Smooth muscle cell (in vitro differentiated cells): Measurements from ENCODE around the gene NFKBIL1. TPM values are rescaled to one million over a fixed set of nuclear protein-coding genes. Genes with fewer than 3 reads are reported as not detected.
"Not testable (repeated sequence)": the region's sequence is repeated elsewhere in the genome, so short reads cannot be mapped to it uniquely, and the experiment has no call there.

Experiments
- DNase-seq: peaks from one replicate; lab custom pipeline; 2025; ENCODE audit not compliant: unreplicated experiment; lab: John Stamatoyannopoulos, UW
- H2AFZ ChIP-seq: fragments of 200-600 bp; sonication (generic); 2 replicates; pipeline ENCODE4 v1.6.0; 2016; ENCODE audit warnings: antibody characterized with exemption, low read depth, mild to moderate bottlenecking
- H3F3A ChIP-seq: fragments of 200-600 bp; sonication (generic); 2 replicates; pipeline ENCODE4 v1.6.0; 2017; ENCODE audit warnings: antibody characterized with exemption, low read depth
- H3K27ac ChIP-seq: fragments of 200-600 bp; sonication (generic); 2 replicates; pipeline ENCODE4 v1.5.1; 2016; ENCODE audit warnings: low read depth, mild to moderate bottlenecking
- H3K27me3 ChIP-seq: fragments of 200-600 bp; sonication (generic); 2 replicates; pipeline ENCODE4 v1.6.1; 2016; ENCODE audit warnings: low read depth, mild to moderate bottlenecking
- H3K36me3 ChIP-seq: fragments of 200-600 bp; sonication (generic); 2 replicates; pipeline ENCODE4 v1.5.1; 2016; ENCODE audit warnings: low read depth
- H3K4me1 ChIP-seq: fragments of 200-600 bp; sonication (generic); 2 replicates; pipeline ENCODE4 v1.5.1; 2016; ENCODE audit warnings: low read depth
- H3K4me2 ChIP-seq: fragments of 200-600 bp; sonication (generic); 2 replicates; pipeline ENCODE4 v1.6.0; 2016; ENCODE audit warnings: mild to moderate bottlenecking
- H3K4me3 ChIP-seq: fragments of 200-600 bp; sonication (generic); 2 replicates; pipeline ENCODE4 v1.5.1; 2016; ENCODE audit warnings: mild to moderate bottlenecking
- H3K79me2 ChIP-seq: fragments of 200-600 bp; sonication (generic); 2 replicates; pipeline ENCODE4 v1.6.0; 2016; ENCODE audit warnings: low read depth, mild to moderate bottlenecking
- H3K9ac ChIP-seq: fragments of 200-600 bp; sonication (generic); 2 replicates; pipeline ENCODE4 v1.6.0; 2016; ENCODE audit warnings: low read depth
- H3K9me3 ChIP-seq: fragments of 200-600 bp; sonication (generic); replicated peaks from 2 replicates; pipeline ENCODE4 v1.5.1; 2016; ENCODE audit warnings: low read depth
- H4K20me1 ChIP-seq: fragments of 200-600 bp; sonication (generic); 2 replicates; pipeline ENCODE4 v1.6.0; 2016; ENCODE audit warnings: low read depth
- CTCF ChIP-seq: fragments of 200-600 bp; sonication (generic); IDR thresholded peaks from 2 replicates; pipeline ENCODE4 v1.5.1; 2017; ENCODE audit warnings: borderline replicate concordance, mild to moderate bottlenecking, antibody characterized with exemption; ENCODE audit not compliant: insufficient read depth, poor library complexity, severe bottlenecking
- WGBS: methylation state at CpG from one replicate; pipeline ENCODE4 v1.1.7; 2016; ENCODE audit warnings: low lambda C conversion rate; 5-methylcytosine and 5-hydroxymethylcytosine counted together
- polyA plus RNA-seq: library from polyadenylated mRNA; unstranded; fragments of >200 nt; fragmentation: Nextera tagmentation; extraction: Ambion mirVana; gene quantifications from 2 replicates; pipeline ENCODE4 v1.2.1, GENCODE V29; 2016
- total RNA-seq: library from RNA; depleted of rRNA; stranded (reverse); fragments of >200 nt; gene quantifications from 2 replicates; pipeline ENCODE4 v1.2.3, GENCODE V29; 2014

The NFKBIL1 gene
- total and polyA plus RNA-seq, 2 experiments from 2014 or later = 8.1 to 23.5 TPM

GRCh38 chr6:31586599-31587281, 39.3 kb downstream of the NFKBIL1 start:
- 71% methylated on average over 9 of the region's 9 CpGs for WGBS
- Histone ChIP-seq H4K20me1 (no peaks in the 10 kb centered on the region), H3K36me3 (no peaks in the 10 kb centered on the region), H3K79me2 (no peaks in the 10 kb centered on the region), H3K4me3 (no peak overlapping the region), H3K27ac (no peak overlapping the region), H3K9me3 (no peaks in the 10 kb centered on the region), H2AFZ (no peak overlapping the region), H3K4me2 (no peak overlapping the region), H3K9ac (no peak overlapping the region), H3K4me1 (no peaks in the 10 kb centered on the region), H3K27me3 (no peaks in the 10 kb centered on the region), H3F3A (no peaks in the 10 kb centered on the region)
- no peak for DNase-seq
- TF ChIP-seq CTCF = no peak

GRCh38 chr6:31587791-31588777, 40.7 kb downstream of the NFKBIL1 start:
- Histone ChIP-seq H2AFZ (no peak overlapping the region), H3K4me3 (no peak overlapping the region), H3K79me2 (no peaks in the 10 kb centered on the region), H3K9ac (no peak overlapping the region), H3K4me1 (no peaks in the 10 kb centered on the region), H3K27me3 (no peaks in the 10 kb centered on the region), H3K27ac (no peak overlapping the region), H4K20me1 (no peaks in the 10 kb centered on the region), H3K36me3 (no peaks in the 10 kb centered on the region), H3K4me2 (no peak overlapping the region), H3F3A (no peaks in the 10 kb centered on the region), H3K9me3 (no peaks in the 10 kb centered on the region)
- DNase-seq = no peak
- TF ChIP-seq CTCF = no peak
- 82% methylated on average over 10 of the region's 12 CpGs for WGBS

GRCh38 chr6:31588871-31589650, 41.7 kb downstream of the NFKBIL1 start:
- H3K79me2 ChIP-seq = no peaks in the 10 kb centered on the region
- no peaks in the 10 kb centered on the region for H3K9me3 ChIP-seq
- H3K4me3 ChIP-seq = no peak overlapping the region
- H3K27me3 ChIP-seq = no peaks in the 10 kb centered on the region
- no peak overlapping the region for H3K9ac ChIP-seq
- DNase-seq = no peak
- no peak overlapping the region for H2AFZ ChIP-seq
- no peak overlapping the region for H3K4me2 ChIP-seq
- no peaks in the 10 kb centered on the region for H3F3A ChIP-seq
- H3K36me3 ChIP-seq = no peaks in the 10 kb centered on the region
- H3K4me1 ChIP-seq = no peaks in the 10 kb centered on the region
- no peak for TF ChIP-seq CTCF
- no peak overlapping the region for H3K27ac ChIP-seq
- 65% methylated on average over 9 of the region's 9 CpGs for WGBS
- H4K20me1 ChIP-seq = no peaks in the 10 kb centered on the region

GRCh38 chr6:31590691-31591090, 43.3 kb downstream of the NFKBIL1 start:
- H4K20me1 ChIP-seq, H2AFZ ChIP-seq, H3F3A ChIP-seq, DNase-seq, H3K79me2 ChIP-seq, H3K4me3 ChIP-seq, H3K4me1 ChIP-seq, H3K36me3 ChIP-seq, H3K27ac ChIP-seq, H3K4me2 ChIP-seq, H3K27me3 ChIP-seq, H3K9ac ChIP-seq, H3K9me3 ChIP-seq: not testable (repeated sequence)
- 91% methylated on average over 5 of the region's 5 CpGs for whole genome bisulfite sequencing
